Activated CD8-positive, alpha-beta memory T cell treated with anti-CD3 and anti-CD28 coated beads for 4 hours (primary cell): ENCODE results near the gene SCNN1G.
"Not testable (repeated sequence)": the region's sequence is repeated elsewhere in the genome, so short reads cannot be mapped to it uniquely, and the experiment has no call there.

Experiments used
- DNase-seq, 2 donors: peaks; one replicate each; pipeline ENCODE4 v3.0.0-alpha.2; 2020; ENCODE audit warnings: low read depth in 2 of 2

Gene SCNN1G

GRCh38 chr16:23182679-23183542 lies at the start of gene SCNN1G:
Gene SCNN1G, plus strand, starts transcription at chr16:23182745. Its CDS starts 3,527 bp downstream, at chr16:23186272.
- no peak for DNase-seq

GRCh38 chr16:23132775-23133463 lies 49.6 kb upstream of the SCNN1G start:
- no peak for DNase-seq

GRCh38 chr16:23134274-23134673 lies 48.3 kb upstream of the SCNN1G start:
- DNase-seq, result no peak

GRCh38 chr16:23137256-23137655 lies 45.3 kb upstream of the SCNN1G start:
- DNase-seq, result no peak

GRCh38 chr16:23137818-23138217 lies 44.7 kb upstream of the SCNN1G start:
- no peak for DNase-seq

GRCh38 chr16:23140107-23140506 lies 42.4 kb upstream of the SCNN1G start:
- DNase-seq, result no peak

GRCh38 chr16:23141033-23141432 lies 41.5 kb upstream of the SCNN1G start:
- no peak for DNase-seq

- DNase-seq, result no peak
These were observed 41.0 kb upstream of the SCNN1G start for GRCh38 chr16:23141500-23141899.

GRCh38 chr16:23141959-23142740 lies 40.4 kb upstream of the SCNN1G start:
- DNase-seq, result no peak

GRCh38 chr16:23143391-23143790 lies 39.2 kb upstream of the SCNN1G start:
- DNase-seq, result no peak

GRCh38 chr16:23144393-23144792 lies 38.2 kb upstream of the SCNN1G start:
- DNase-seq, result not testable (repeated sequence)

- no peak for DNase-seq
These were observed 37.4 kb upstream of the SCNN1G start for GRCh38 chr16:23145186-23145585.

- no peak for DNase-seq
These were observed 36.9 kb upstream of the SCNN1G start for GRCh38 chr16:23145608-23146007.

GRCh38 chr16:23146877-23147601 lies 35.5 kb upstream of the SCNN1G start:
- DNase-seq, result no peak

- no peak for DNase-seq
These were observed 34.9 kb upstream of the SCNN1G start for GRCh38 chr16:23147666-23148065.

GRCh38 chr16:23148166-23148512 lies 34.4 kb upstream of the SCNN1G start:
- no peak for DNase-seq

GRCh38 chr16:23148513-23149266 lies 33.9 kb upstream of the SCNN1G start:
- DNase-seq, result peak in 1 of 2 donors; percentile 13

GRCh38 chr16:23149267-23149992 lies 33.1 kb upstream of the SCNN1G start, which contains the start of gene USP31:
Gene USP31, minus strand, starts transcription at chr16:23149452. Its CDS starts 182 bp downstream, at chr16:23149270.
- peak; percentile 80 to 83 for DNase-seq

GRCh38 chr16:23149993-23150364 lies 32.6 kb upstream of the SCNN1G start:
- no peak for DNase-seq
